ENCODE results near the gene EHBP1L1. TPM values are rescaled to one million over a fixed set of nuclear protein-coding genes. Genes with fewer than 3 reads are reported as not detected.

EHBP1L1 gene
- total RNA-seq, 1 experiment from 2014 or later = 126 TPM

DNA sequence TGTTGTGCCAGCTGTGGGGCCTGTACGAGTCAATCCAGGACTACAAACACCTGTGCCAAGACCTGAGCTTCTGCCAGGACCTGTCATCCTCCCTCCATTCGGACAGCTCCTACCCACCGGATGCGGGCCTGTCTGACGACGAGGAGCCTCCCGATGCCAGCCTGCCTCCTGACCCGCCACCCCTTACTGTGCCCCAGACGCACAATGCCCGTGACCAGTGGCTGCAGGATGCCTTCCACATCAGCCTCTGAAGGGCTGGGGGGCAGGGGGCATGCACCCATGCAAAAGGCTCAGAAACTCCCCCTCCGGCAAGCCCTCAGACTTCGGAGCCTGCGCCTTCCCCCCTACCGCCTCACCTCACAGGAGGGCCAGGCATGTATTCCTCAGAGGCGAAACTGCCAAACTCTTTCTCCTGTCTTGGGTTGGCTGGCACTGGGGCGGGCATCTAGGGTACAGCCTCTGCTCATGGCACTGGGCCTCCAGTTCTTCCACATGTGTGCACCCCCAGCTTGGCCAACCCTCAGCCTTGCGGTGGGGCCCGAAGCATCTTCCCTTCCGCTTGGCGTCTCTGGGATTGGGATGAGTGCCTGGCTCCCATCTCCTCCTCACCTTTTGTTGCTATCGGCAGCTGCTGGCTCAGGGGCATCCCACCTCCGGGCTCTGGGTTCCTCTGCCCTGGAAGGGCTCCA, 2.3 kb upstream of the EHBP1L1 start:
- Histone ChIP-seq H3K9ac (ENCODE audit: low read length) (no peak overlapping the region), H3K27me3 (ENCODE audit: low read length) (no peaks in the 10 kb centered on the region)

DNA sequence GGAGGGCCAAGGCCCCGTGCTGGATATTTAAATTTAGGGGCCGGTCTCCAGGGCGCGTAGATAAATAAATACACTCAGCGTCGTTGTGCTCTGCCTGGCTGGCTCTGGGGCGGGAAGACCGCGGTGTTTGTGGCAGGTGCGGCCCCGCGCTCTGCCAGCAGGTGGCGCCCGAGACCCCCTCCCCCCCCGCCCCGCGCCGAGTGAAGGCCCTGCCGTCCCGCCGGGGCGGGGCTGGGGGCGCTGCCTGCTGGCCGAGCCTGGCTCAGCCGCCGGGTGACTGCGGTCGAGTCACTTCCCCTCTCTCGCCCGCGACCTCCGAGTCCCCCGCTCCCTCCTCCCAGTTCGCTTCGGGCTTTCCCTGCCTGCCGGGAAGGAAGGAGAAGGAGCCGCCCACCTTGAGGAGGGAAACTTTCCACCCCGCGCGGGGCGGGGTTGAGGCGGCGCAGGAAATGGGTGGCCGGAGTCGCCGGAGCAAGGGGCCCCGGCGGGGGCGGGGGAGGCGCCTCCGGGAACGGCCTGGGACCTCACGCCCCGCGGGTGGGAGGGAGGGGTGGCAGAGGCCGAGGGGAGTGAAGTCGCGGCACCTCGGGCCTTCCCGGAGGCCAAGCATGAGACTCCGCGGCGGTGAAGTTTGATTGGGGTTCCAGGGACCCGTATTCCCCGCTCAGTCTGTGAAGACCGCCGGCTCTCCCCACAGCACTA, 1.6 kb upstream of the EHBP1L1 start:
- ATAC-seq (peak; percentile 34), DNase-seq (peak; percentile 98)
- Histone ChIP-seq H3K36me3 (ENCODE audit: low read depth, low read length) (no peaks in the 10 kb centered on the region), H2AFZ (ENCODE audit: low read length) (no peak overlapping the region), H4K20me1 (ENCODE audit: low read length) (peaks cover 5% of the 10 kb centered on the region), H3K27ac (ENCODE audit: low read length) (peak overlapping the region; percentile 40), H3K9me3 (ENCODE audit: low read length) (no peaks in the 10 kb centered on the region), H3K9ac (ENCODE audit: low read length) (peak overlapping the region; percentile 20; the same call in 1 of the 2 replicates), H3K4me2 (ENCODE audit: low read length) (peak overlapping the region; percentile 93), H3K9me2 (replicated peaks; ENCODE audit: low read length) (no peaks in the 10 kb centered on the region), H3K4me1 (ENCODE audit: insufficient read depth, low read length) (peaks cover 58% of the 10 kb centered on the region), H3K4me3 (ENCODE audit: low read length) (peak overlapping the region; percentile 97), H3K79me2 (ENCODE audit: low read length) (peaks cover 51% of the 10 kb centered on the region), H3K27me3 (ENCODE audit: low read length) (no peaks in the 10 kb centered on the region), H3F3A (ENCODE audit: low read length, unreplicated experiment) (peaks cover 4% of the 10 kb centered on the region)
- ChIA-PET CTCF (interaction anchor here (0.5 kb wide), 1 partner anchor 19 kb away, joined by 3 read pairs; no protein-coding TSS in a partner anchor), POLR2A (ENCODE audit: unreplicated experiment) (no interaction called here)
- intact Hi-C loops (cut with micrococcal nuclease) = no loop called here
- TF ChIP-seq, protein P1, sequence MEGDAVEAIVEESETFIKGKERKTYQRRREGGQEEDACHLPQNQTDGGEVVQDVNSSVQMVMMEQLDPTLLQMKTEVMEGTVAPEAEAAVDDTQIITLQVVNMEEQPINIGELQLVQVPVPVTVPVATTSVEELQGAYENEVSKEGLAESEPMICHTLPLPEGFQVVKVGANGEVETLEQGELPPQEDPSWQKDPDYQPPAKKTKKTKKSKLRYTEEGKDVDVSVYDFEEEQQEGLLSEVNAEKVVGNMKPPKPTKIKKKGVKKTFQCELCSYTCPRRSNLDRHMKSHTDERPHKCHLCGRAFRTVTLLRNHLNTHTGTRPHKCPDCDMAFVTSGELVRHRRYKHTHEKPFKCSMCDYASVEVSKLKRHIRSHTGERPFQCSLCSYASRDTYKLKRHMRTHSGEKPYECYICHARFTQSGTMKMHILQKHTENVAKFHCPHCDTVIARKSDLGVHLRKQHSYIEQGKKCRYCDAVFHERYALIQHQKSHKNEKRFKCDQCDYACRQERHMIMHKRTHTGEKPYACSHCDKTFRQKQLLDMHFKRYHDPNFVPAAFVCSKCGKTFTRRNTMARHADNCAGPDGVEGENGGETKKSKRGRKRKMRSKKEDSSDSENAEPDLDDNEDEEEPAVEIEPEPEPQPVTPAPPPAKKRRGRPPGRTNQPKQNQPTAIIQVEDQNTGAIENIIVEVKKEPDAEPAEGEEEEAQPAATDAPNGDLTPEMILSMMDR (conservative IDR thresholded peaks at IDR 0.05; ENCODE audit: low read depth, low read length) = peak; percentile 84
- TF ChIP-seq EZH2 (IDR thresholded peaks at IDR 0.05; ENCODE audit: low read length, unreplicated experiment) = no peak
- BruUV-seq (replicated peaks) = no TSS peak

More for the DNA sequence above, 2.3 kb upstream of the EHBP1L1 start:
- H3K4me3 ChIP-seq (ENCODE audit: low read length) = peak overlapping the region; percentile 97
- H2AFZ ChIP-seq (ENCODE audit: low read length) = no peak overlapping the region
- H4K20me1 ChIP-seq (ENCODE audit: low read length) = peaks cover 5% of the 10 kb centered on the region
- ATAC-seq (no peak), DNase-seq (peak; percentile 44)
- CTCF ChIA-PET = interaction anchor here (0.5 to 1.7 kb wide), 4 partner anchors 14 to 41 kb away, joined by 3 to 24 read pairs (median 4); partner anchors contain the start of gene PCNX3
- BruUV-seq (replicated peaks) = TSS peak; percentile 7
- peaks cover 65% of the 10 kb centered on the region for H3K4me1 ChIP-seq (ENCODE audit: insufficient read depth, low read length)
- peak overlapping the region; percentile 93 for H3K4me2 ChIP-seq (ENCODE audit: low read length)
- POLR2A ChIA-PET (ENCODE audit: unreplicated experiment) = no interaction called here
- H3K27ac ChIP-seq (ENCODE audit: low read length) = no peak overlapping the region
- no peaks in the 10 kb centered on the region for H3K36me3 ChIP-seq (ENCODE audit: low read depth, low read length)
- peaks cover 57% of the 10 kb centered on the region for H3K79me2 ChIP-seq (ENCODE audit: low read length)
- intact Hi-C loops (cut with micrococcal nuclease) = no loop called here
- no peak for TF ChIP-seq EZH2 (IDR thresholded peaks at IDR 0.05; ENCODE audit: low read length, unreplicated experiment)
- H3K9me3 ChIP-seq (ENCODE audit: low read length) = no peaks in the 10 kb centered on the region
- H3K9me2 ChIP-seq (replicated peaks; ENCODE audit: low read length) = no peaks in the 10 kb centered on the region
- peaks cover 4% of the 10 kb centered on the region for H3F3A ChIP-seq (ENCODE audit: low read length, unreplicated experiment)

DNA sequence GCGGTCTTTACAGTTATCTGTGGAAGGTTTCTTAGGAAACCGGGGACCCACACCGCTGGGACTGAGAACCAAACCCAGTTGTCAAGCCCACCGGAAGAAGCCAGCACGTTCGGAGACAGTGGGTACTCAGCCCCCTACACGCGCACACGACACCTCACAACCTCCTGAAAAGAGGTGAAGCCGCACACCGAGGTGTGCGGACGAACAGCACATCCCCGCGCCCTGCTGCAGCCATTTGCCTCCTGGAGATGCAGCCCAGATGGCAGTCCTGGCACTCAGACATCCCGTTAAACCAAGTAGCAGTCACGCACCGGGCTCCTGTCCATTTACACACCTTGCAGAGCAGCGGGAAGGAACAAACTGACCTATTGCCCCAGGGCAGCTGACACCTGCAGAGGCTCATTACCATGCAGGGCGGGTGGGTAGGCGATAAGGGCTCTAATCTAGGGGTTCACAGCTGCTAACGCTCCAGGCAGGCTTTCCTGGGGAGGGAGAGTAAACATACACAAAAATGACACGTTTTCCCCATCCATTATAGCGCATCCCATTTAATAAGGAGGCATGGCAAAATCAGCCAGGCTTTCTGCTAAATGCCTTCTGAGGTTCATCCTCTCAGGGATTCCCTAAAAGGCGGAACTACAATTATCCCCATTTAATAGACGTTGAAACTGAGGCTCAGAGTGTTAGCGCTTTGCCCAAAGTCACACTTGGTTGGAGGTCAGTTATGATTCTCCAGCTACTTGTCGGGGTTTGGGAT, 864 bp upstream of the EHBP1L1 start:
- Histone ChIP-seq H3K79me2 (ENCODE audit: low read length) (peaks cover 46% of the 10 kb centered on the region), H3K27ac (ENCODE audit: low read length) (peak overlapping the region; percentile 40), H3K9me2 (replicated peaks; ENCODE audit: low read length) (no peaks in the 10 kb centered on the region), H3K4me2 (ENCODE audit: low read length) (peak overlapping the region; percentile 84), H3K4me3 (ENCODE audit: low read length) (peak overlapping the region; percentile 66), H2AFZ (ENCODE audit: low read length) (peak overlapping the region; percentile 64), H3K27me3 (ENCODE audit: low read length) (no peaks in the 10 kb centered on the region), H3K4me1 (ENCODE audit: insufficient read depth, low read length) (peaks cover 55% of the 10 kb centered on the region), H3K9me3 (ENCODE audit: low read length) (no peaks in the 10 kb centered on the region), H3K36me3 (ENCODE audit: low read depth, low read length) (no peaks in the 10 kb centered on the region), H4K20me1 (ENCODE audit: low read length) (peaks cover 5% of the 10 kb centered on the region), H3K9ac (ENCODE audit: low read length) (peak overlapping the region; percentile 20; the same call in 1 of the 2 replicates), H3F3A (ENCODE audit: low read length, unreplicated experiment) (peaks cover 4% of the 10 kb centered on the region)
- no peak for ATAC-seq
- TF ChIP-seq EZH2 (IDR thresholded peaks at IDR 0.05; ENCODE audit: low read length, unreplicated experiment) (no peak), EZH2phosphoT487 (IDR thresholded peaks at IDR 0.05; ENCODE audit: borderline replicate concordance, low read length) (no peak)
- TF ChIP-seq, protein P1 (conservative IDR thresholded peaks at IDR 0.05; ENCODE audit: low read depth, low read length) = no peak
- ChIA-PET CTCF (no interaction called here), POLR2A (ENCODE audit: unreplicated experiment) (no interaction called here)
- peak; percentile 44 for DNase-seq
- intact Hi-C loops (cut with micrococcal nuclease) = no loop called here
- TSS peak; percentile 85 for BruUV-seq (replicated peaks)
